Neuronal stem cell (in vitro differentiated cells): ENCODE results near the gene MELTF.

Source experiments
- DNase-seq: peaks from one replicate; pipeline ENCODE4 v3.0.0-alpha.2; 2013; ENCODE audit warnings: low spot score
- H2AFZ ChIP-seq: one replicate; pipeline ENCODE4 v1.6.1; 2013; ENCODE audit warnings: mild to moderate bottlenecking, low read length, inconsistent platforms
- H2AK5ac ChIP-seq: 2 replicates; pipeline ENCODE4 v1.6.1; 2013; ENCODE audit warnings: low read depth, mild to moderate bottlenecking, inconsistent platforms, low read length, moderate library complexity, mixed read lengths
- H2BK120ac ChIP-seq: 2 replicates; pipeline ENCODE4 v1.6.1; 2013; ENCODE audit warnings: low read depth, mild to moderate bottlenecking, inconsistent platforms, low read length, moderate library complexity, mixed read lengths
- H2BK12ac ChIP-seq: one replicate; pipeline ENCODE4 v1.6.1; 2013; ENCODE audit warnings: low read length, inconsistent platforms
- H2BK15ac ChIP-seq: 2 replicates; pipeline ENCODE4 v1.6.1; 2013; ENCODE audit warnings: mild to moderate bottlenecking, low read length, inconsistent platforms, mixed read lengths
- H2BK5ac ChIP-seq: one replicate; pipeline ENCODE4 v1.6.1; 2013; ENCODE audit warnings: inconsistent platforms, mild to moderate bottlenecking, low read length, moderate library complexity
- H3K14ac ChIP-seq: one replicate; pipeline ENCODE4 v1.6.1; 2013; ENCODE audit warnings: low read length, inconsistent platforms
- H3K18ac ChIP-seq: 2 replicates; pipeline ENCODE4 v1.6.1; 2013; ENCODE audit warnings: low read length, inconsistent platforms
- H3K23ac ChIP-seq: 2 replicates; pipeline ENCODE4 v1.6.1; 2013; ENCODE audit warnings: low read depth, mild to moderate bottlenecking, mixed read lengths, low read length, inconsistent platforms; ENCODE audit not compliant: poor library complexity
- H3K27ac ChIP-seq: replicated peaks from 3 replicates; pipeline ENCODE4 v1.5.1; 2013; ENCODE audit warnings: low read length, inconsistent platforms
- H3K27me3 ChIP-seq, 3 experiments: 2 replicates each; pipeline ENCODE4 v1.6.1; 2013; ENCODE audit warnings: low read length in 3 of 3, mild to moderate bottlenecking in 2 of 3, inconsistent platforms in 1 of 3, low read depth in 1 of 3, mixed read lengths in 1 of 3, moderate library complexity in 1 of 3; ENCODE audit not compliant: control insufficient read depth in 3 of 3, insufficient read depth in 3 of 3
- H3K36me3 ChIP-seq, 2 donors: replicated peaks in 1 of 2; 2 replicates each; pipeline ENCODE4 v1.6.1; 2013; ENCODE audit warnings: low read length in 2 of 2; ENCODE audit not compliant: control insufficient read depth in 2 of 2, insufficient read depth in 2 of 2
- H3K4ac ChIP-seq: 2 replicates; pipeline ENCODE4 v1.6.1; 2013; ENCODE audit warnings: inconsistent platforms, mild to moderate bottlenecking, low read length, moderate library complexity
- H3K4me1 ChIP-seq, 2 donors: 1 replicate in 1 of 2; 2 replicates in 1 of 2; pipeline ENCODE4 v1.6.1; 2013; ENCODE audit warnings: low read length in 2 of 2, low read depth in 1 of 2; ENCODE audit not compliant: control insufficient read depth in 2 of 2, insufficient read depth in 1 of 2
- H3K4me2 ChIP-seq: one replicate; pipeline ENCODE4 v1.6.1; 2013; ENCODE audit warnings: mild to moderate bottlenecking, low read length, inconsistent platforms; ENCODE audit not compliant: insufficient read depth, poor library complexity, severe bottlenecking
- H3K4me3 ChIP-seq, 2 donors: 2 replicates each; pipeline ENCODE4 v1.5.1; 2013; ENCODE audit warnings: low read length in 2 of 2, mild to moderate bottlenecking in 2 of 2, inconsistent platforms in 1 of 2, moderate library complexity in 1 of 2
- H3K79me1 ChIP-seq: one replicate; pipeline ENCODE4 v1.6.1; 2013; ENCODE audit warnings: low read depth, mild to moderate bottlenecking, inconsistent platforms, low read length, moderate library complexity
- H3K9ac ChIP-seq: one replicate; pipeline ENCODE4 v1.6.1; 2013; ENCODE audit warnings: mild to moderate bottlenecking, low read depth, low read length, inconsistent platforms; ENCODE audit not compliant: poor library complexity
- H3K9me3 ChIP-seq, 2 donors: replicated peaks in 1 of 2; 2 replicates each; pipeline versions ENCODE3 to v1.6.1; 2013; ENCODE audit warnings: low read length in 2 of 2, mild to moderate bottlenecking in 2 of 2, inconsistent platforms in 1 of 2, low read depth in 1 of 2, mixed read lengths in 1 of 2, moderate library complexity in 1 of 2; ENCODE audit not compliant: control insufficient read depth in 2 of 2, insufficient read depth in 1 of 2
- H4K8ac ChIP-seq: one replicate; pipeline ENCODE4 v1.6.1; 2013; ENCODE audit warnings: low read depth, mild to moderate bottlenecking, inconsistent platforms, low read length, moderate library complexity
- H4K91ac ChIP-seq: one replicate; pipeline ENCODE4 v1.6.1; 2013; ENCODE audit warnings: low read length, low read depth, mild to moderate bottlenecking, inconsistent platforms; ENCODE audit not compliant: poor library complexity
- WGBS, 2 donors: extraction: QIAGEN DNeasy Blood & Tissue Kit; methylation state at CpG; one replicate each; pipeline ENCODE4 v1.1.7; 2013; ENCODE audit warnings: missing lambda C conversion rate in 2 of 2, mixed read lengths in 1 of 2; ENCODE audit not compliant: insufficient read length in 2 of 2, insufficient replicate concordance in 1 of 2; ENCODE audit errors: extremely low coverage in 2 of 2; 5-methylcytosine and 5-hydroxymethylcytosine counted together

Gene MELTF

DNA sequence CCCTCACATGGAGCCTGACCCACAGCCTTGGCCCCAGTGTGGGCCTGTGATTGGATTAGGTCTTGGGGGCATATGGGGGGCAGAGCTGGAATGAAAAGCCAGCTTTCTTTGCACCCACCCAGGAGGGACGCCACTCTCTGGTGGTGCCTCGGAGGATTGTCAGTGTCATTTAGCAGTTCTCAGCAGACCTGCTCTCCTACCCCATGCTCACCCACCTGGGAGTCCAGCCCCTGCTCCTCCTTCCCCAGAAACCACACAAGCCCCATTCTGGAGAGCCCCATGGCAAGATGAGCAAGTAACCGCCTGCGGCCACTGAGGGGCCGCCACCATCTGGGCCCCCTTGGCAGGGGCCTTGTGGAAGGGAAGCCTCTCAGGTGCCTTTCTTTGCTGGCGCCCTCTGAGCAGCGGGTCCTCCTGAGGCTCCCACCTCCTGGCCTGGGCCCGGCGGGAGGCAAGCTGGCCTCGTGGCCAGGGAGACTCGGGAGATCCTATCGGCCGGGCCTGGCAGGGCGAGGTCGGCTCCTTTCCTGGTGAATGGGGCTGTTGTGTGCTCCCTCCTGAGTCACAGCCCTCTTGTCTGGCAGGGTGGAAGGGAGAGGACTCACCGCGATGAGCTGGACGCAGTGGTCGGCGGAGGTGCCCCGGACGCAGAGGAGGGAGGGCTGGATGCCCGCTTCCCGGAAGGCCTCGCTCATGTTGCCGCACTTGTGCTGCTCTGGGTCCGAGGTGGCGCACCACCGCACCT, 2.3 kb downstream of the MELTF start:
- H2BK12ac ChIP-seq, result no peak overlapping the region
- H3K27ac ChIP-seq, result no peak overlapping the region
- H3K4me1 ChIP-seq, result peaks cover 10 to 13% of the 10 kb centered on the region in 2 donors
- no peak overlapping the region for H3K4ac ChIP-seq
- peak overlapping the region; percentile 65 for H3K23ac ChIP-seq
- DNase-seq, result no peak
- H4K8ac ChIP-seq, result no peak overlapping the region
- H3K18ac ChIP-seq, result peak overlapping the region; percentile 64
- H3K9me3 ChIP-seq, result no peaks in the 10 kb centered on the region
- no CpG with 5 or more reads among the region's 29 CpGs for WGBS, 2 donors
- peak overlapping the region; percentile 4 for H2BK120ac ChIP-seq
- H3K9ac ChIP-seq, result no peak overlapping the region
- H3K27me3 ChIP-seq, result peaks cover 5 to 70% (median 14%) of the 10 kb centered on the region in 3 experiments
- H2AK5ac ChIP-seq, result peak overlapping the region; percentile 94
- H3K79me1 ChIP-seq, result no peaks in the 10 kb centered on the region
- H2BK5ac ChIP-seq, result no peak overlapping the region
- H3K36me3 ChIP-seq, result no peaks in the 10 kb centered on the region
- peak overlapping the region in 1 of 2 donors; percentile 9 for H3K4me3 ChIP-seq
- no peak overlapping the region for H2AFZ ChIP-seq
- H4K91ac ChIP-seq, result peak overlapping the region; percentile 72
- H2BK15ac ChIP-seq, result peak overlapping the region; percentile 92
- H3K4me2 ChIP-seq, result no peak overlapping the region
- no peak overlapping the region for H3K14ac ChIP-seq

DNA sequence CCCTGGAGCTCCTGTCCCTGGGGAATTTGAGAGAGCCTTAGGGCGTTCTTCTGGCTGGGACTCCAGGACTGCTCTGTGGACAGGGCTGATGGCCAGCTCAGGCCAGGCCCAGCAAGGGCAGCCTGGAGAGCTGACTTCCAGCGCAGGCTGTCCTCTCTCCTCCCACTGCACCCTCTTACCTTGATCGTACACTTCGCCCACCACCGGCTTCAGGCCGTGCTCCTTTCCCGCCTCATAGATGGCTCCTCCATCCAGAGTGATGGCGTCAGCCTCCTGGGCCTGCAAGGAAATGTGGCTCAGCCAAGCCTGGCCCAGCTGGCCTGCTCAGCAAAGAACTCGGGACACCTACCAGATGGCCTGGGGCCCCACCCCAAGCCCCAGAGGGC, 3.1 kb downstream of the MELTF start:
- H3K4me3 ChIP-seq, result no peak overlapping the region

DNA sequence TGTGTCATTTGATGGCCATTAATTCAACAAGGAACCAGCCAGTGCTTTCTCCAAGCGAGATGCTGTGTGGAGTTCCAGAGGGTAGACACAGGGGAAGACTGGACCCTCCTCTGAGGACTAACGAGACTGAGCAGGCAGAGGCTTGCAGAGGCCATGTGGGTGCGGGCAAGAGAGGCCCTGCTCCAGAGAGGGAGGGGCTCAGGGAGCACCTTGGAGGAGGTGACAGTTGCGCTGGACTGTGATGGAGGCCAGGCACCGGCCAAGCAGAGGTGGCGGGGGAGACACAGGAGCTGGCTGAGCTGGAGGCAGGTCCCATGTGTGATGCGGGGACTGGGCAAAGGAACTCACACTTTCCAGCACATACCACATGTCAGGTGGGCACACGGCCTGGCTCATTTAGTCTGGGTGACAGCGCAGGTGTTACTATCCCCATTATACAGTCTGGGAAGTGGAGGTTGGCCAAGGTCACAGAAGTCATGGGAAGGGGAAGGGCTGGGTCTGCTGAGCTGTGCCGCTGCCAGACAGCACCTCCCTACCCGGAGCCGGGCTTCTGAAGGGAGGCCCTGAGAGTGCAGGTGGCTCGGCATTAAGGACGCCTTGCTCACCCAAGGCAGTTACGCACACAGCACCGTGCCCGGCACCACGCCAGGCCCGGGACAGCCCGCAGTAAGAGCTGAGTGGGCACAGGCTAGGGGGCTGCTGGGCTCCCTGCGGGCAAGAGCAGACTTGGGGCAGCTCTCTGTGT, 3.7 kb downstream of the MELTF start:
- no peak overlapping the region for H2AFZ ChIP-seq
- H3K4me2 ChIP-seq, result no peak overlapping the region
- H4K91ac ChIP-seq, result no peak overlapping the region
- H3K4ac ChIP-seq, result no peak overlapping the region
- H3K23ac ChIP-seq, result no peak overlapping the region
- H4K8ac ChIP-seq, result peak overlapping the region; percentile 43
- no peak overlapping the region for H2BK5ac ChIP-seq
- H3K27ac ChIP-seq, result no peak overlapping the region
- no peaks in the 10 kb centered on the region for H3K79me1 ChIP-seq
- H3K9ac ChIP-seq, result no peak overlapping the region
- H3K4me1 ChIP-seq, result peaks cover 13 to 15% of the 10 kb centered on the region in 2 donors
- H2AK5ac ChIP-seq, result peak overlapping the region; percentile 56
- H3K9me3 ChIP-seq, result no peaks in the 10 kb centered on the region
- no peak for DNase-seq
- H3K27me3 ChIP-seq, result peaks cover 5 to 77% (median 14%) of the 10 kb centered on the region in 3 experiments
- no peak overlapping the region for H3K18ac ChIP-seq
- H2BK15ac ChIP-seq, result no peak overlapping the region
- no peak overlapping the region for H2BK120ac ChIP-seq
- WGBS, 2 donors, result no CpG with 5 or more reads among the region's 21 CpGs
- H3K4me3 ChIP-seq, result no peak overlapping the region
- peak overlapping the region; percentile 56 for H3K14ac ChIP-seq
- H2BK12ac ChIP-seq, result no peak overlapping the region
- no peaks in the 10 kb centered on the region for H3K36me3 ChIP-seq

More for the DNA sequence above, 3.1 kb downstream of the MELTF start:
- H3K9me3 ChIP-seq, result no peaks in the 10 kb centered on the region
- H2BK12ac ChIP-seq, result no peak overlapping the region
- no peak overlapping the region for H3K9ac ChIP-seq
- no peak overlapping the region for H4K8ac ChIP-seq
- H4K91ac ChIP-seq, result no peak overlapping the region
- H2BK15ac ChIP-seq, result no peak overlapping the region
- no peak overlapping the region for H2BK120ac ChIP-seq
- H3K14ac ChIP-seq, result peak overlapping the region; percentile 56
- H3K18ac ChIP-seq, result peak overlapping the region; percentile 36
- H3K27me3 ChIP-seq, result peaks cover 5 to 71% (median 14%) of the 10 kb centered on the region in 3 experiments
- H3K4me1 ChIP-seq, result peaks cover 10 to 13% of the 10 kb centered on the region in 2 donors
- no peak overlapping the region for H2AFZ ChIP-seq
- H3K27ac ChIP-seq, result no peak overlapping the region
- H3K4ac ChIP-seq, result no peak overlapping the region
- H3K36me3 ChIP-seq, result no peaks in the 10 kb centered on the region
- no peaks in the 10 kb centered on the region for H3K79me1 ChIP-seq
- no CpG with 5 or more reads among the region's 9 CpGs for WGBS, 2 donors
- H3K23ac ChIP-seq, result peak overlapping the region; percentile 67
- H2AK5ac ChIP-seq, result no peak overlapping the region
- H3K4me2 ChIP-seq, result no peak overlapping the region
- no peak for DNase-seq
- no peak overlapping the region for H2BK5ac ChIP-seq
